Esophagus squamous epithelium (tissue), 5 donors: ENCODE results near the gene NPTX1. TPM values are rescaled to one million over a fixed set of nuclear protein-coding genes. Genes with fewer than 3 reads are reported as not detected.

Experiments
- DNase-seq: peaks from one replicate; lab custom pipeline; 2025; lab: John Stamatoyannopoulos, UW
- H3K27ac ChIP-seq, 4 donors: fragments of 200-600 bp; sonication (generic); one replicate each; pipeline ENCODE4 v1.5.1; 2016 to 2019; ENCODE audit warnings: mild to moderate bottlenecking in 1 of 4
- H3K27me3 ChIP-seq, 4 donors: fragments of 200-600 bp; sonication (generic); 1 replicate in 3 of 4; 2 replicates in 1 of 4; pipeline versions ENCODE4 v1.5.1 to v1.6.0; 2017 to 2021; ENCODE audit warnings: antibody characterized with exemption in 1 of 4
- H3K36me3 ChIP-seq, 3 donors: fragments of 200-600 bp; sonication (generic); one replicate each; pipeline ENCODE4 v1.5.1; 2016 to 2019
- H3K4me1 ChIP-seq, 3 donors: fragments of 200-600 bp; sonication (generic); one replicate each; pipeline ENCODE4 v1.5.1; 2017 to 2019
- H3K4me3 ChIP-seq, 4 donors: fragments of 200-600 bp; sonication (generic); 1 replicate in 3 of 4; 2 replicates in 1 of 4; pipeline ENCODE4 v1.5.1; 2016 to 2019; ENCODE audit warnings: mild to moderate bottlenecking in 2 of 4, moderate library complexity in 1 of 4
- H3K9me3 ChIP-seq, 3 donors: fragments of 200-600 bp; sonication (generic); one replicate each; pipeline ENCODE4 v1.5.1; 2016 to 2019
- POLR2A ChIP-seq, 4 donors: fragments of 450-650 bp; IDR thresholded peaks; one replicate each; pipeline ENCODE4 v1.6.1; 2017; ENCODE audit warnings: antibody characterized with exemption in 4 of 4, mild to moderate bottlenecking in 4 of 4, moderate library complexity in 3 of 4
- WGBS, 2 donors: methylation state at CpG; one replicate each; pipeline ENCODE4 v1.1.5; 2018; 5-methylcytosine and 5-hydroxymethylcytosine counted together
- intact Hi-C: fragments of 100-400 bp; cut with DNase I; formaldehyde crosslinking; loops from one replicate; pipeline ENCODE4 v1.15.0; 2022
- total RNA-seq, 4 donors: library from RNA; depleted of rRNA; stranded (reverse); fragments of >200 nt; gene quantifications; one replicate each; pipeline ENCODE4 v1.1.0, GENCODE V29; 2016
- TF ChIP-seq, protein P1 (sequence below), 6 experiments: fragments of 450-650 bp in 4 of 6; fragments of 200-600 bp in 2 of 6; sonication (generic) in 2 of 6; IDR thresholded peaks; one replicate each; pipeline ENCODE4 v1.5.1; 2016 to 2019; ENCODE audit warnings: antibody characterized with exemption in 6 of 6, mild to moderate bottlenecking in 4 of 6, moderate library complexity in 4 of 6
- donor health status: DM: yes; HTN: yes; CAD: no.

NPTX1 gene
- total RNA-seq, 4 donors from 2014 or later = under 0.01 to 0.15 TPM; not detected in 2

DNA sequence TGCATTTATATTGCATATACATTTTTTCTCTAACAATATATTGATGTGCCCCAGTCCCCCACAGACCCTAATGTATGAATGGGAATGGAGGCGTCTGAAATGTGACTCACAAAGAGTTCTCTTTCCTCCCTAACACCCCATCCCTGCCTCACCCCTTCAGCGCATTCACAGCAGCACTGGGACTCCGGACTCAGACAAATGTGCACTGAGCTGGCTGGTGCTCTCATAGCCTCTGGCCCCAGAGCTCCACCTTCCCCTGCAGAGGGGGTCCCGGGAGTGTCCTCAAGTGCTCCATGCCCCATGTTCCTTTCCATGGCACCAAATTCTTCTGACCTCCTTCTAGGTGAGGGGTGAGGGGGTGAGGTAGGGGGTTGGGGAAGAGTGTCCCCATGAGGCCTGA, 20.6 kb downstream of the NPTX1 start:
- intact Hi-C loops = no loop called here
- H3K27me3 ChIP-seq = peaks cover 0 to 19% (median 0%) of the 10 kb centered on the region in 4 donors

DNA sequence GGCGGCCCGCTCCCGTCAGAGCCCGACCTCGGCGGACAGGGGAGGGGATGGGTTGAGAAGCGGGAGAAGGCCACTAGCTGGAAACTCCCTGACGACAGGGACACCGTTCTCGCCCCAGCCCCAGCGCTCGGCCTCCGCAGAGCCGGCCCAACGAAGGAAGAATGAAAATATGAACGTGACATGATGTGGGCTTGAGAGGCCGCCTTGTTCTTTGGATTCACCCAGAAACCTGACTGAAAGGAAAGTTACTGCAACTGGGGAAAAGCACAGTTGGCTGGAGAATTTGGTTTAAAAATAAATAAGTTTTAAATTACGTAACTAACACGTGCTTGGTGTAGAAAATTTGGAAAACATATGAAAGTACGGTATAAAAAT, 21.1 kb downstream of the NPTX1 start:
- Histone ChIP-seq H3K4me3 (peak overlapping the region; percentile 69 to 92 (median 76)), H3K4me1 (peaks cover 11 to 49% (median 13%) of the 10 kb centered on the region in 3 donors), H3K27ac (peak overlapping the region; percentile 95 to 98 (median 97)), H3K9me3 (no peaks in the 10 kb centered on the region), H3K36me3 (no peaks in the 10 kb centered on the region), H3K27me3 (peaks cover 0 to 19% (median 0%) of the 10 kb centered on the region in 4 donors)
- 14 to 15% methylated on average over 6 to 7 of the region's 20 CpGs for WGBS, 2 donors
- TF ChIP-seq, protein P1, sequence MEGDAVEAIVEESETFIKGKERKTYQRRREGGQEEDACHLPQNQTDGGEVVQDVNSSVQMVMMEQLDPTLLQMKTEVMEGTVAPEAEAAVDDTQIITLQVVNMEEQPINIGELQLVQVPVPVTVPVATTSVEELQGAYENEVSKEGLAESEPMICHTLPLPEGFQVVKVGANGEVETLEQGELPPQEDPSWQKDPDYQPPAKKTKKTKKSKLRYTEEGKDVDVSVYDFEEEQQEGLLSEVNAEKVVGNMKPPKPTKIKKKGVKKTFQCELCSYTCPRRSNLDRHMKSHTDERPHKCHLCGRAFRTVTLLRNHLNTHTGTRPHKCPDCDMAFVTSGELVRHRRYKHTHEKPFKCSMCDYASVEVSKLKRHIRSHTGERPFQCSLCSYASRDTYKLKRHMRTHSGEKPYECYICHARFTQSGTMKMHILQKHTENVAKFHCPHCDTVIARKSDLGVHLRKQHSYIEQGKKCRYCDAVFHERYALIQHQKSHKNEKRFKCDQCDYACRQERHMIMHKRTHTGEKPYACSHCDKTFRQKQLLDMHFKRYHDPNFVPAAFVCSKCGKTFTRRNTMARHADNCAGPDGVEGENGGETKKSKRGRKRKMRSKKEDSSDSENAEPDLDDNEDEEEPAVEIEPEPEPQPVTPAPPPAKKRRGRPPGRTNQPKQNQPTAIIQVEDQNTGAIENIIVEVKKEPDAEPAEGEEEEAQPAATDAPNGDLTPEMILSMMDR (IDR thresholded peaks at IDR 0.05) = no peak
- no peak for TF ChIP-seq POLR2A (IDR thresholded peaks at IDR 0.05)
- no peak for DNase-seq
- intact Hi-C loops = no loop called here

More for the DNA sequence above, 20.6 kb downstream of the NPTX1 start:
- Histone ChIP-seq H3K4me1 (peaks cover 11 to 44% (median 13%) of the 10 kb centered on the region in 3 donors), H3K36me3 (no peaks in the 10 kb centered on the region), H3K9me3 (no peaks in the 10 kb centered on the region), H3K27ac (peak overlapping the region in 3 of 4 donors; percentile 95 to 98 (median 96)), H3K4me3 (peak overlapping the region in 2 of 4 donors; percentile 69 to 79)
- TF ChIP-seq, protein P1 (IDR thresholded peaks at IDR 0.05) = no peak
- no peak for TF ChIP-seq POLR2A (IDR thresholded peaks at IDR 0.05)
- WGBS, 2 donors = 49 to 55% methylated on average over 2 to 4 of the region's 4 CpGs
- no peak for DNase-seq

DNA sequence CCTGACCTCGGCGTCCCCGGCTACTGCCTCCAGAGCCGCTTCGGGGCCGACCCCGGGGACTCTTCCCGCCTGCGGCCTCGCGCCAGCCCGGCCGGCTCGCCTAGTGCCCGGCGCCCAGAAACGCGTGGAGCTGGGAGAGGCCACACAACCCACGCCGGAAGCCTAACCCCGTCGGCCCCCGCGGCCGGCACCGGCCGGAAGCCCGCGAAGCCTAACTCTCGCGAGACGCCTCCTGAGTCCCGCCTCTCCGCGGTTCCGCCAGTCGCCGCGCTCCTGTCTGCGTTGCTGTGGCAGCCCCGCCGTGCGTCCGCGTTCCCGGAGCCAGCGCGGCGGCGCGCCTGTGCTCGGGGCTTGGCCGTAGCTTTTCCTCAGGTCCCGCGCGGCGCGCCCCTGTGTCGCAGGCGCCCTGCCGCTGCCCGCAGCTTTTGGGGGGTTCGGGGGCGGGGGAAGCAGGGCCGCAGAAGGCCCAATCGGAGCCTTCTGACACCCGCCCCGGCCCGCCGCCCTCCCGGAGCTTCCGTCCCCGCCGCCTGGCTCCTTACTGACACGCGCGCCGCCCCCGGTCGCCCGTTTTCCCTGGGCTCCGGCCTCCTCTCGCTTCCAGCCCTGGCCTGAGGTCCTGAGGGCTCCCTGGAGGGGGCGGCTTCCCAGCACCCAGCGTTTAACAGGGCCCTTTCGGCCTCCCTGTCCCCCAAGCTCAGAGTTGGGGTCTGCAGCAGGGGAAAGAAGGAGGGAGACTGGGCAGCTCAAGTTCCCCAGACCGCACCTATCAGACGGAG, 21.7 kb downstream of the NPTX1 start:
- Histone ChIP-seq H3K27me3 (peaks cover 0 to 18% (median 0%) of the 10 kb centered on the region in 4 donors), H3K4me1 (peaks cover 11 to 54% (median 13%) of the 10 kb centered on the region in 3 donors), H3K9me3 (no peaks in the 10 kb centered on the region), H3K36me3 (no peaks in the 10 kb centered on the region), H3K27ac (peak overlapping the region; percentile 95 to 98 (median 97)), H3K4me3 (peak overlapping the region; percentile 69 to 92 (median 76))
- TF ChIP-seq POLR2A (IDR thresholded peaks at IDR 0.05) = peak in 2 of 4 donors; percentile 81 to 87
- TF ChIP-seq, protein P1 (IDR thresholded peaks at IDR 0.05) = peak in 2 of 6 experiments; percentile 7 to 10
- intact Hi-C loops = no loop called here
- WGBS, 2 donors = 0% methylated on average over 2 to 10 of the region's 88 CpGs
- peak; percentile 77 for DNase-seq

DNA sequence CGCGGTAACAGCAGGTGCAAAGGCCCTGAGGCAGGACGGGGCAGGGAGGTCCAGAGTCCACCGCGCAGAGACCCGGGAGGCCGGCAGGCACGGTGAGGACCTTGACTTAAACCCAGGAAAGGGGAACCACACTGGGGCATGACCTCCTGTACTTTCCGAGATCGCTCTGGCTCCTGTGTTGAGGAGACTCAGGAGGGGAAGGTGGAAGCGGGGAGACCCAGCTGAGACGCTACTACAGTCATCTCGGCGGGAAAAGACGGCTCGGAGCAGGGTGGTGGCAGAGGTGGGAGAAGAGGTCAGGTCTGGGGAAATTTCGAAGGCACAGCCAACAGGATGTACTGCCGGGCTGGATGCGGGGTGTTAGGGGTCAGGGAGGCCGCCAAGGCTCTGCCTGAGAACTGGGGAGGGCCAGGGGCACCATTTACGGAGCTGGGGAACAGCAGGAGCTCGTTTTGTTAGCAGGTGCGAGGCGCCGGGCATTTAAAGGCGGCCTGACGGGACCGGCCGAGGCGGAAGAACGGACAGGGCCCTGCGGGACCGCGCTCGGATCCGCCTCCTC, 22.3 kb downstream of the NPTX1 start:
- H3K9me3 ChIP-seq = no peaks in the 10 kb centered on the region
- peaks cover 0 to 11% (median 0%) of the 10 kb centered on the region in 4 donors for H3K27me3 ChIP-seq
- 12 to 61% methylated on average over 12 to 20 of the region's 36 CpGs for WGBS, 2 donors
- TF ChIP-seq POLR2A (IDR thresholded peaks at IDR 0.05) = no peak
- TF ChIP-seq, protein P1 (IDR thresholded peaks at IDR 0.05) = no peak
- DNase-seq = no peak
- intact Hi-C loops = no loop called here
- H3K27ac ChIP-seq = peak overlapping the region; percentile 95 to 98 (median 97)
- H3K36me3 ChIP-seq = no peaks in the 10 kb centered on the region
- peaks cover 11 to 54% (median 13%) of the 10 kb centered on the region in 3 donors for H3K4me1 ChIP-seq
- H3K4me3 ChIP-seq = peak overlapping the region; percentile 69 to 92 (median 76)
